Measurements from ENCODE around the gene HCN2. TPM values are rescaled to one million over a fixed set of nuclear protein-coding genes. Genes with fewer than 3 reads are reported as not detected.
A peak's percentile ranks its signal among the peaks of the same experiment; 100 is the strongest.

The HCN2 gene
- total and polyA plus RNA-seq, 2 of the 13 experiments (the other 11 are each of a cell fraction or from before 2014, with no cell fraction given) = 0.01 TPM; not detected in 1

GRCh38 chr19:661427-662196 lies 71.9 kb downstream of the HCN2 start (continued):
- TF ChIP-seq PAXIP1 (CRISPR knock-in tag; conservative IDR thresholded peaks at IDR 0.05) (no peak), CAMTA2 (CRISPR knock-in tag; IDR thresholded peaks at IDR 0.05; ENCODE audit: borderline replicate concordance) (no peak), ZNF841 (CRISPR knock-in tag; IDR thresholded peaks at IDR 0.05; ENCODE audit: borderline replicate concordance) (no peak), HNF4G (IDR thresholded peaks at IDR 0.05; ENCODE audit: borderline replicate concordance, low read depth, low read length) (no peak), HNF4G (CRISPR knock-in tag; IDR thresholded peaks at IDR 0.05; ENCODE audit: borderline replicate concordance, low read depth) (no peak), SP1 (IDR thresholded peaks at IDR 0.05) (no peak), SP1 (CRISPR knock-in tag; IDR thresholded peaks at IDR 0.05) (no peak), FOSL1 (CRISPR knock-in tag; IDR thresholded peaks at IDR 0.05; ENCODE audit: borderline replicate concordance) (peak; percentile 7; the same call in 1 of the 2 replicates), KLF15 (CRISPR knock-in tag; IDR thresholded peaks at IDR 0.05; ENCODE audit: borderline replicate concordance) (no peak; the same call in 1 of the 2 replicates), KMT2B (CRISPR knock-in tag; IDR thresholded peaks at IDR 0.05) (no peak), MXD4 (CRISPR knock-in tag; IDR thresholded peaks at IDR 0.05) (no peak), KAT7 (CRISPR knock-in tag; IDR thresholded peaks at IDR 0.05; ENCODE audit: borderline replicate concordance) (no peak; the same call in 1 of the 2 replicates), EP300 (IDR thresholded peaks at IDR 0.05; ENCODE audit: low read depth in 2 of 2, low read length in 2 of 2) (no peak), EP300 (CRISPR knock-in tag; IDR thresholded peaks at IDR 0.05; ENCODE audit: borderline replicate concordance) (no peak), PAX8 (CRISPR knock-in tag; IDR thresholded peaks at IDR 0.05; ENCODE audit: borderline replicate concordance) (no peak), ZNF460 (CRISPR knock-in tag; IDR thresholded peaks at IDR 0.05; ENCODE audit: borderline replicate concordance) (0 out of 2 replicates have a peak, but pooled peaks have one; percentile 24), E2F5 (CRISPR knock-in tag; conservative IDR thresholded peaks at IDR 0.05) (no peak), FOXK1 (CRISPR knock-in tag; IDR thresholded peaks at IDR 0.05; ENCODE audit: borderline replicate concordance, low read depth) (no peak), ZNF431 (CRISPR knock-in tag; IDR thresholded peaks at IDR 0.05; ENCODE audit: borderline replicate concordance, low read depth) (0 out of 2 replicates have a peak, but pooled peaks have one; percentile 8), TAF1 (CRISPR knock-in tag; IDR thresholded peaks at IDR 0.05) (peak; percentile 50; the same call in 1 of the 2 replicates), KLF13 (CRISPR knock-in tag; IDR thresholded peaks at IDR 0.05) (no peak), HMGXB4 (CRISPR knock-in tag; IDR thresholded peaks at IDR 0.05; ENCODE audit: borderline replicate concordance in 1 of 2, low read depth in 1 of 2) (0 out of 4 replicates have a peak, but pooled peaks of 1 of the 2 experiments have one; percentile 45), ZFP82 (CRISPR knock-in tag; IDR thresholded peaks at IDR 0.05; ENCODE audit: borderline replicate concordance) (0 out of 2 replicates have a peak, but pooled peaks have one; percentile 47), BORCS8-MEF2B (CRISPR knock-in tag; IDR thresholded peaks at IDR 0.05) (0 out of 2 replicates have a peak, but pooled peaks have one; percentile 16)

All from HepG2 (cell line).